Measurements from ENCODE around the gene RNF217.

DNA sequence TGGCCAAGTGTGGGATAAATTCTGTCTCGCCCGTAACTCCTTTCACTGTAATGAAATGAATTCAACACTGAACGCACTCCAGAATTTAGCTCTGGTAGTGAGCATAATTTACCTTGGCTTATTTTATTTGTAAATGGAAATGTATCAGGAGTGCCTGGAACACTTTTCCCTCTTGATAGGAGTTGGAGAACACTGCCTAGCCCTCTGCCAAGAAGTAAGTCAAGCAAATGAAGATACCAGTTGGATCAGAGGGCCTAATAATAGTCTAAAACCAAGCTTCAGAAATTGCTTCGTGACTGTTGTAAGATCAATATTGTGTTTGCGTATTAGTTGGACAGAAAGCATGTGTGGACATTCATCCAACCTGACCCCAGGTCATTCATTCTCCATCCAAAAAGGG is 126.7 kb downstream of the RNF217 start:
- TF ChIP-seq, protein P1, sequence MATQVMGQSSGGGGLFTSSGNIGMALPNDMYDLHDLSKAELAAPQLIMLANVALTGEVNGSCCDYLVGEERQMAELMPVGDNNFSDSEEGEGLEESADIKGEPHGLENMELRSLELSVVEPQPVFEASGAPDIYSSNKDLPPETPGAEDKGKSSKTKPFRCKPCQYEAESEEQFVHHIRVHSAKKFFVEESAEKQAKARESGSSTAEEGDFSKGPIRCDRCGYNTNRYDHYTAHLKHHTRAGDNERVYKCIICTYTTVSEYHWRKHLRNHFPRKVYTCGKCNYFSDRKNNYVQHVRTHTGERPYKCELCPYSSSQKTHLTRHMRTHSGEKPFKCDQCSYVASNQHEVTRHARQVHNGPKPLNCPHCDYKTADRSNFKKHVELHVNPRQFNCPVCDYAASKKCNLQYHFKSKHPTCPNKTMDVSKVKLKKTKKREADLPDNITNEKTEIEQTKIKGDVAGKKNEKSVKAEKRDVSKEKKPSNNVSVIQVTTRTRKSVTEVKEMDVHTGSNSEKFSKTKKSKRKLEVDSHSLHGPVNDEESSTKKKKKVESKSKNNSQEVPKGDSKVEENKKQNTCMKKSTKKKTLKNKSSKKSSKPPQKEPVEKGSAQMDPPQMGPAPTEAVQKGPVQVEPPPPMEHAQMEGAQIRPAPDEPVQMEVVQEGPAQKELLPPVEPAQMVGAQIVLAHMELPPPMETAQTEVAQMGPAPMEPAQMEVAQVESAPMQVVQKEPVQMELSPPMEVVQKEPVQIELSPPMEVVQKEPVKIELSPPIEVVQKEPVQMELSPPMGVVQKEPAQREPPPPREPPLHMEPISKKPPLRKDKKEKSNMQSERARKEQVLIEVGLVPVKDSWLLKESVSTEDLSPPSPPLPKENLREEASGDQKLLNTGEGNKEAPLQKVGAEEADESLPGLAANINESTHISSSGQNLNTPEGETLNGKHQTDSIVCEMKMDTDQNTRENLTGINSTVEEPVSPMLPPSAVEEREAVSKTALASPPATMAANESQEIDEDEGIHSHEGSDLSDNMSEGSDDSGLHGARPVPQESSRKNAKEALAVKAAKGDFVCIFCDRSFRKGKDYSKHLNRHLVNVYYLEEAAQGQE (IDR thresholded peaks at IDR 0.05; ENCODE audit: insufficient read depth in 1 of 2, low read depth in 2 of 2, low read length in 1 of 2): no peak
- TF ChIP-seq, protein P2, sequence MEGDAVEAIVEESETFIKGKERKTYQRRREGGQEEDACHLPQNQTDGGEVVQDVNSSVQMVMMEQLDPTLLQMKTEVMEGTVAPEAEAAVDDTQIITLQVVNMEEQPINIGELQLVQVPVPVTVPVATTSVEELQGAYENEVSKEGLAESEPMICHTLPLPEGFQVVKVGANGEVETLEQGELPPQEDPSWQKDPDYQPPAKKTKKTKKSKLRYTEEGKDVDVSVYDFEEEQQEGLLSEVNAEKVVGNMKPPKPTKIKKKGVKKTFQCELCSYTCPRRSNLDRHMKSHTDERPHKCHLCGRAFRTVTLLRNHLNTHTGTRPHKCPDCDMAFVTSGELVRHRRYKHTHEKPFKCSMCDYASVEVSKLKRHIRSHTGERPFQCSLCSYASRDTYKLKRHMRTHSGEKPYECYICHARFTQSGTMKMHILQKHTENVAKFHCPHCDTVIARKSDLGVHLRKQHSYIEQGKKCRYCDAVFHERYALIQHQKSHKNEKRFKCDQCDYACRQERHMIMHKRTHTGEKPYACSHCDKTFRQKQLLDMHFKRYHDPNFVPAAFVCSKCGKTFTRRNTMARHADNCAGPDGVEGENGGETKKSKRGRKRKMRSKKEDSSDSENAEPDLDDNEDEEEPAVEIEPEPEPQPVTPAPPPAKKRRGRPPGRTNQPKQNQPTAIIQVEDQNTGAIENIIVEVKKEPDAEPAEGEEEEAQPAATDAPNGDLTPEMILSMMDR (IDR thresholded peaks at IDR 0.05): no peak
- TF ChIP-seq POLR2AphosphoS5 (IDR thresholded peaks at IDR 0.05; ENCODE audit: low read depth, low read length) (no peak), TCF7L2 (IDR thresholded peaks at IDR 0.05; ENCODE audit: low read depth, low read length) (no peak)
